PFSK-1 (cell line): ENCODE results near the gene DOCK4.

Experiments used
- FOXP2 ChIP-seq: optimal IDR thresholded peaks from 2 replicates; pipeline ENCODE3; 2011; ENCODE audit warnings: borderline replicate concordance, control low read depth, inconsistent platforms; ENCODE audit not compliant: insufficient read depth; ENCODE audit errors: extremely low read length, extremely low read depth
- POLR2AphosphoS5 ChIP-seq: IDR thresholded peaks from 2 replicates; pipeline ENCODE4 v1.6.1; 2012; ENCODE audit warnings: low read depth, mild to moderate bottlenecking, control low read depth, low read length, moderate library complexity
- REST ChIP-seq, 2 experiments: IDR thresholded peaks; 2 replicates each; pipeline versions ENCODE4 v1.6.1 to v1.8.0; 2011 to 2012; ENCODE audit warnings: low read depth in 2 of 2, low read length in 2 of 2, control low read depth in 1 of 2, inconsistent platforms in 1 of 2, mild to moderate bottlenecking in 1 of 2, moderate library complexity in 1 of 2; ENCODE audit not compliant: insufficient read depth in 1 of 2
- SIN3A ChIP-seq: IDR thresholded peaks from 2 replicates; pipeline ENCODE4 v1.6.1; 2012; ENCODE audit warnings: mild to moderate bottlenecking, low read length, moderate library complexity, borderline replicate concordance; ENCODE audit not compliant: insufficient read depth
- TAF1 ChIP-seq: IDR thresholded peaks from 2 replicates; pipeline ENCODE4 v1.6.1; 2012; ENCODE audit warnings: low read length, control low read depth, borderline replicate concordance; ENCODE audit not compliant: insufficient read depth

Gene DOCK4

DNA sequence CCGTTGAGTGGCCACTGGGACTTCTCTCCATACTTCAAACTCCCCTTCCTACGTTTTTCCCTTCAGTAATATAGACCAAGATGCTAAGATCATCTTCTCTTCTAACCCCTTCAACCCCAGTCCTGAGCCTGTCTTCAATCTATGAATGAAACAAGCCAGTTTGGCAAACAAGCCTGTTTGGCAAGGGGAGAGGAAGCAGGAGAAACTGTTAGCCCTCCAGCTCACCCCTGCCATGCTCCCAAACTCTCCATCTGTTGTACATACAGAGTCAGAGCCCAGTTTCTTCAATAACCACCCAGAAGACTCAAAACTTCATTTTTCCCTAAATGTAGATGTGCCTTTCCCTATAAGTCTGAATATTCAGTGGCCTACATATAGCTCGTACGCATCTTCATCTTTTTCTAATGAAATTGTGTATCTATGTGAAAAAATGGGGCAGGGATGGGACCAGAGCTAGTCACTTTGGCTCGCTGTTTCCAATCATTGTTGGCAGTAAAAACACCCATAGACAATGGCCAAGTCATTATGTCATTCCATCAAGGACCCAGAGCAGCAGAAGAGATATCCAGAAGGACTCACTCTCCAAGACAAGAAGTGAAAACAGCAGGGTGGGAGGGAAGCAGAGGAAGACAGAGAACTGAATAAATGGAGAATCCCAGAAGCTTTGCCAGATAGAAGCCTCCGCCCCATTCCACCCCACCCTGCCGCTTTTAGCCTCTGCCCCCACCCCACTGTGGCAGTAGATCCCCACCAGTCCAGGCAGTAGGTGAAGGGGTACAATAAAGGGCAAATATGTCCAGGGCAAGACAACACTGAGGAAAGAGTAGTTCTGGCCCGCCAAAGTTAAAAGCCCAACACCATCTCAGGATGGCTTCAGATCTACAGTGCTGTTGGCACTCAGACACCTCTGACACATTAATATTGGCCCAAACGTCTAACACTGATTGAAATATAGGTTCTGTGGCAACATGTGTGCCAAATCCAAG lies 87.3 kb downstream of the DOCK4 start:
- TF ChIP-seq TAF1 (no peak), SIN3A (no peak), REST (IDR thresholded peaks at IDR 0.05; ENCODE audit: insufficient read depth in 1 of 2, low read depth in 2 of 2, low read length in 2 of 2) (no peak), POLR2AphosphoS5 (no peak), FOXP2 (no peak)

DNA sequence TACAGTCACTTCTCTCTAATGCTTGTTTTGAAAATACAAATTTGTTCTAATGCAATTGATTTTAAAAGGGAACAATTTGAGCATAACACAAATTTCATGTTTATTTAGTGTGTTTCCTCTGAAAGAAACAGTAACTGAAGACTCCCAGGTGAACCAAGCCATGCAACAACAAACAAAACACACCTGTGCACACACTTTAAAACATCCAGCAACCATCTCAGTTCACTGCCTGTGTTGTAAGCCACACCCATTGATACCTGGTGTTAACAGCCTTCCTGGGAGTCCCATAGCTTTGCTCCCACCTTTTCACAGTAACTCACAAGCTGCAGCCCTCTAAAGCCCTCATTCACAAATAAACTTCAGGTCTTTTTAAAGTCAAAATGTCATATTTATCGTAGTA lies 89.3 kb downstream of the DOCK4 start:
- TF ChIP-seq REST (IDR thresholded peaks at IDR 0.05; ENCODE audit: insufficient read depth in 1 of 2, low read depth in 2 of 2, low read length in 2 of 2) (no peak), TAF1 (no peak), POLR2AphosphoS5 (no peak), SIN3A (no peak), FOXP2 (no peak)

DNA sequence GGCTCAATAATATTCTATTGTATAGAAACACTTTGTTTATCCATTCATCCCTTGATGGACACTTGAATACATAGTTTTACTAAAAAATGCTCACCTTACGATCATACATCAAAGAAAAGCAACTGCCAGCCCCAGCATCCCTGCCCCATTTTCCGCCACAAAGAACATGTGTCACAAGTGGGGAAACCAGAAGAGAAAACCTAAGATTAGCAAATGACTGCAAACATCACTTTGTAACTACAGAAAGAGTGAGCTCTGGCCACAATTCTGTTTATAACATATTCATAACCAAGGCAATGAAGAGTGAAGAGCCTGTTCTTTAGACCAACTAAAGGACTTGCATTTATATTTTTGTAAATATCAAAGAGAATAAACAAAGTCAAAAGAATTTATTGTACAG lies 89.8 kb downstream of the DOCK4 start:
- TF ChIP-seq REST (IDR thresholded peaks at IDR 0.05; ENCODE audit: insufficient read depth in 1 of 2, low read depth in 2 of 2, low read length in 2 of 2): no peak
- no peak for TF ChIP-seq FOXP2
- TF ChIP-seq SIN3A: no peak
- no peak for TF ChIP-seq TAF1
- TF ChIP-seq POLR2AphosphoS5: no peak

DNA sequence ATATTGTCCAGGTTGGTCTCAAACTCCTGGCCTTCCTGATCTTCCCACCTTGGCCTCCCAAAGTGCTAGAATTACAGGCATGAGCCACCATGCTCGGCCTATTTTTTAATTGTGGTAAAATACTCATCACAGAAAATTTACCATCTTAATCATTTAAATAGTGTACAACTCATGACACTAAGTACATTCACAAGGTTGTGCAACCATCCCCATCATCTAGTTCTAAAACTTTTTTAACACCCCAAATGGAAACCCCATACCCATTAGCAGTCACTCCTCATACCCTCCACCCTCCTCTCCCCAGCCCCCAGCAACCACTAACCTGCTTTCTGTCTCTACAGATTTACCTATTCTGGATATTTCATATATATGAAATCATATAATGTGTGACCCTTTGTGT lies 90.3 kb downstream of the DOCK4 start:
- no peak for TF ChIP-seq SIN3A
- no peak for TF ChIP-seq TAF1
- no peak for TF ChIP-seq FOXP2
- TF ChIP-seq REST (IDR thresholded peaks at IDR 0.05; ENCODE audit: insufficient read depth in 1 of 2, low read depth in 2 of 2, low read length in 2 of 2): no peak
- TF ChIP-seq POLR2AphosphoS5: no peak
